Spleen (tissue), 11 donors: ENCODE results near the gene SHOX. TPM values are rescaled to one million over a fixed set of nuclear protein-coding genes. Genes with fewer than 3 reads are reported as not detected.

ENCODE experiments used
- DNase-seq: peaks from one replicate; pipeline ENCODE4 v3.0.0-alpha.2; 2020
- H3K27ac ChIP-seq, 8 donors: fragments of 200-600 bp; sonication (generic) in 7 of 8; 1 replicate in 4 of 8; 2 replicates in 4 of 8; pipeline versions ENCODE4 v1.5.0 to v1.8.0; 2016 to 2021; ENCODE audit warnings: inconsistent platforms in 4 of 8, mild to moderate bottlenecking in 4 of 8, moderate library complexity in 1 of 8
- H3K27me3 ChIP-seq, 7 donors: fragments of 200-600 bp; sonication (generic) in 6 of 7; replicated peaks in 1 of 7; 1 replicate in 4 of 7; 2 replicates in 3 of 7; pipeline versions ENCODE4 v1.5.0 to v1.8.0; 2016 to 2021; ENCODE audit warnings: inconsistent platforms in 3 of 7, mild to moderate bottlenecking in 1 of 7
- H3K36me3 ChIP-seq, 6 donors: fragments of 200-600 bp; sonication (generic) in 5 of 6; 1 replicate in 4 of 6; 2 replicates in 2 of 6; pipeline versions ENCODE4 v1.5.0 to v1.8.0; 2016 to 2021; ENCODE audit warnings: inconsistent platforms in 2 of 6
- H3K4me1 ChIP-seq, 6 donors: fragments of 200-600 bp; sonication (generic) in 5 of 6; 1 replicate in 3 of 6; 2 replicates in 3 of 6; pipeline versions ENCODE4 v1.5.0 to v1.8.0; 2016 to 2021; ENCODE audit warnings: inconsistent platforms in 3 of 6
- H3K4me3 ChIP-seq, 8 donors: fragments of 200-600 bp; sonication (generic) in 7 of 8; 1 replicate in 4 of 8; 2 replicates in 4 of 8; pipeline versions ENCODE4 v1.5.0 to v1.8.0; 2016 to 2021; ENCODE audit warnings: inconsistent platforms in 4 of 8, mild to moderate bottlenecking in 4 of 8, moderate library complexity in 2 of 8
- H3K9me3 ChIP-seq, 8 donors: fragments of 200-600 bp; sonication (generic) in 7 of 8; 1 replicate in 4 of 8; 2 replicates in 4 of 8; pipeline versions ENCODE4 v1.5.0 to v1.8.0; 2016 to 2021; ENCODE audit warnings: inconsistent platforms in 4 of 8
- POLR2A ChIP-seq, 3 donors: fragments of 450-650 bp; IDR thresholded peaks; one replicate each; pipeline ENCODE4 v1.5.1; 2017; ENCODE audit warnings: antibody characterized with exemption in 3 of 3, mild to moderate bottlenecking in 1 of 3
- POLR2AphosphoS5 ChIP-seq, 3 donors: sonication (generic); formaldehyde crosslinking; IDR thresholded peaks; one replicate each; pipeline ENCODE4 v1.5.1; 2017; ENCODE audit warnings: antibody characterized with exemption in 3 of 3
- WGBS, 5 donors: extraction: QIAGEN DNeasy Blood & Tissue Kit in 3 of 5; methylation state at CpG; one replicate each; pipeline versions ENCODE4 v1.1.5 to v1.1.7; 2013 to 2018; 5-methylcytosine and 5-hydroxymethylcytosine counted together
- intact Hi-C: fragments of 100-400 bp; cut with DNase I; formaldehyde crosslinking; loops from one replicate; pipeline ENCODE4 v1.15.0; 2023; ENCODE audit warnings: low total_unique reads
- polyA plus RNA-seq, 3 donors: library from polyadenylated mRNA; stranded (reverse); fragments of 200-250 nt; gene quantifications; one replicate each; pipeline ENCODE4 v1.2.1, GENCODE V29; 2013
- total RNA-seq, 7 donors: library from RNA; depleted of rRNA in 3 of 7; stranded (reverse); fragments of >200 nt in 3 of 7; fragmentation: NEBNext Ultra II Directional in 4 of 7; extraction: Animal tissue kit (Norgen Biotek cat#: 25700) in 4 of 7; gene quantifications; one replicate each; pipeline versions ENCODE4 v1.1.0 to v1.2.1, GENCODE V29; 2016 to 2021
- TF ChIP-seq, protein P1 (sequence below), 11 experiments: fragments of 200-600 bp in 7 of 11; fragments of 450-650 bp in 4 of 11; sonication (generic) in 4 of 11; IDR thresholded peaks in 8 of 11; conservative IDR thresholded peaks in 3 of 11; 1 replicate in 7 of 11; 2 replicates in 4 of 11; pipeline versions ENCODE4 v1.4.0 to v1.8.0; 2016 to 2021; ENCODE audit warnings: antibody characterized with exemption in 11 of 11, inconsistent platforms in 4 of 11, mild to moderate bottlenecking in 1 of 11
- donor health status: healthy with polysubstance abuse.
- donor health status: DM: no; HTN: no; CAD: no; lungs with moderate emphysema.
- donor health status: DM: no; HTN: no; CAD: no.
- donor health status: Bipolar disorder and iron deficiency.
- donor health status: healthy.
- donor health status: DM: no; HTN: no; CAD: no.
- donor health status: DM: yes; HTN: yes; CAD: no.

Gene SHOX
- total and polyA plus RNA-seq, 10 donors: not detected

- H3K9me3 ChIP-seq: peaks cover 0 to 4% (median 0%) of the 10 kb centered on the region in 8 donors
- intact Hi-C loops: no loop called here
- peaks cover 0 to 72% (median 42%) of the 10 kb centered on the region in 7 donors for H3K27me3 ChIP-seq
- no peaks in the 10 kb centered on the region for H3K4me1 ChIP-seq
- H3K36me3 ChIP-seq: no peaks in the 10 kb centered on the region
- TF ChIP-seq POLR2A (IDR thresholded peaks at IDR 0.05) (no peak), POLR2AphosphoS5 (IDR thresholded peaks at IDR 0.05) (no peak)
- TF ChIP-seq, protein P1, sequence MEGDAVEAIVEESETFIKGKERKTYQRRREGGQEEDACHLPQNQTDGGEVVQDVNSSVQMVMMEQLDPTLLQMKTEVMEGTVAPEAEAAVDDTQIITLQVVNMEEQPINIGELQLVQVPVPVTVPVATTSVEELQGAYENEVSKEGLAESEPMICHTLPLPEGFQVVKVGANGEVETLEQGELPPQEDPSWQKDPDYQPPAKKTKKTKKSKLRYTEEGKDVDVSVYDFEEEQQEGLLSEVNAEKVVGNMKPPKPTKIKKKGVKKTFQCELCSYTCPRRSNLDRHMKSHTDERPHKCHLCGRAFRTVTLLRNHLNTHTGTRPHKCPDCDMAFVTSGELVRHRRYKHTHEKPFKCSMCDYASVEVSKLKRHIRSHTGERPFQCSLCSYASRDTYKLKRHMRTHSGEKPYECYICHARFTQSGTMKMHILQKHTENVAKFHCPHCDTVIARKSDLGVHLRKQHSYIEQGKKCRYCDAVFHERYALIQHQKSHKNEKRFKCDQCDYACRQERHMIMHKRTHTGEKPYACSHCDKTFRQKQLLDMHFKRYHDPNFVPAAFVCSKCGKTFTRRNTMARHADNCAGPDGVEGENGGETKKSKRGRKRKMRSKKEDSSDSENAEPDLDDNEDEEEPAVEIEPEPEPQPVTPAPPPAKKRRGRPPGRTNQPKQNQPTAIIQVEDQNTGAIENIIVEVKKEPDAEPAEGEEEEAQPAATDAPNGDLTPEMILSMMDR (IDR thresholded peaks at IDR 0.05 in 8 of 11, conservative IDR thresholded peaks at IDR 0.05 in 3 of 11): no peak
- WGBS, 5 donors: 3 to 5% (median 5%) methylated on average over 26 to 95 of the region's 95 CpGs
- no peak overlapping the region for H3K27ac ChIP-seq
- no peak overlapping the region for H3K4me3 ChIP-seq
- no peak for DNase-seq
Observed at GRCh38 chrX:644304-645281, 14.0 kb downstream of the SHOX start.

GRCh38 chrX:646228-646495, 15.6 kb downstream of the SHOX start:
- Histone ChIP-seq H3K4me1 (no peaks in the 10 kb centered on the region), H3K4me3 (no peak overlapping the region), H3K27ac (no peak overlapping the region), H3K27me3 (peaks cover 0 to 68% (median 27%) of the 10 kb centered on the region in 7 donors), H3K9me3 (peaks cover 0 to 7% (median 0%) of the 10 kb centered on the region in 8 donors), H3K36me3 (no peaks in the 10 kb centered on the region)
- WGBS, 5 donors: 25 to 48% (median 38%) methylated on average over 3 of the region's 3 CpGs
- TF ChIP-seq POLR2A (IDR thresholded peaks at IDR 0.05) (no peak), POLR2AphosphoS5 (IDR thresholded peaks at IDR 0.05) (no peak)
- TF ChIP-seq, protein P1 (IDR thresholded peaks at IDR 0.05 in 8 of 11, conservative IDR thresholded peaks at IDR 0.05 in 3 of 11): no peak
- intact Hi-C loops: no loop called here
- DNase-seq: no peak

GRCh38 chrX:646796-647195, 16.2 kb downstream of the SHOX start:
- H3K4me3 ChIP-seq: no peak overlapping the region
- WGBS, 5 donors: 76 to 87% (median 80%) methylated on average over 9 of the region's 9 CpGs
- peaks cover 0 to 65% (median 23%) of the 10 kb centered on the region in 7 donors for H3K27me3 ChIP-seq
- intact Hi-C loops: no loop called here
- H3K36me3 ChIP-seq: no peaks in the 10 kb centered on the region
- peaks cover 0 to 7% (median 0%) of the 10 kb centered on the region in 8 donors for H3K9me3 ChIP-seq
- H3K4me1 ChIP-seq: no peaks in the 10 kb centered on the region
- H3K27ac ChIP-seq: no peak overlapping the region
- TF ChIP-seq POLR2A (IDR thresholded peaks at IDR 0.05): no peak
- TF ChIP-seq, protein P1 (IDR thresholded peaks at IDR 0.05 in 8 of 11, conservative IDR thresholded peaks at IDR 0.05 in 3 of 11): no peak
- TF ChIP-seq POLR2AphosphoS5 (IDR thresholded peaks at IDR 0.05): no peak
- no peak for DNase-seq

GRCh38 chrX:649166-649565, 18.6 kb downstream of the SHOX start:
- intact Hi-C loops: no loop called here
- 82 to 89% (median 87%) methylated on average over 15 of the region's 15 CpGs for WGBS, 5 donors

More at GRCh38 chrX:649166-649565, 18.6 kb downstream of the SHOX start:
- H3K27me3 ChIP-seq: peaks cover 0 to 56% (median 9%) of the 10 kb centered on the region in 7 donors
- DNase-seq: peak; percentile 20
- peaks cover 0 to 5% (median 0%) of the 10 kb centered on the region in 8 donors for H3K9me3 ChIP-seq
- TF ChIP-seq POLR2AphosphoS5 (IDR thresholded peaks at IDR 0.05): no peak
- TF ChIP-seq POLR2A (IDR thresholded peaks at IDR 0.05): no peak
- TF ChIP-seq, protein P1 (IDR thresholded peaks at IDR 0.05 in 8 of 11, conservative IDR thresholded peaks at IDR 0.05 in 3 of 11): no peak
- no peak overlapping the region for H3K4me3 ChIP-seq
- no peaks in the 10 kb centered on the region for H3K36me3 ChIP-seq
- H3K4me1 ChIP-seq: no peaks in the 10 kb centered on the region
- no peak overlapping the region for H3K27ac ChIP-seq
